ENCODE measurements around the gene CREB3L2.

DNA sequence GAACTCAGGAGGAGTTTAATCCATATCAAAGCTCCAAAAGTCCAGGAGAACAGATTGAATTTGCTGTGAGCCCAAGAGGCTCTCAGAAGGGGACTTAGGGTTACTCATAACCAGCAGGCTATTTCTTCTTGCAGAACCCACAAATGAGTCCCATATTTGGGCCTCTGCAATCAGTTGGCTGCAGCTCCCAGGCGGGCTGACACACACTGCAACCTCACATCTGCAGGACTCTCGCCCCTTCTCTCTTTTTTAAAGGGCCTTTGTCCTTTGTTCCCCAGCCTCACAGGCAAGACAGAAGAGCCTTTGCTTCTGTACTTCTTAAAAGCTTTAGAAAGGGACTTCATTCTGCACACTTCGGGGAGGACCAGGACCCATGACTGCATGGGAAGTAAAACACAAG is 26.7 kb downstream of the CREB3L2 start:
- TF ChIP-seq, protein P1, sequence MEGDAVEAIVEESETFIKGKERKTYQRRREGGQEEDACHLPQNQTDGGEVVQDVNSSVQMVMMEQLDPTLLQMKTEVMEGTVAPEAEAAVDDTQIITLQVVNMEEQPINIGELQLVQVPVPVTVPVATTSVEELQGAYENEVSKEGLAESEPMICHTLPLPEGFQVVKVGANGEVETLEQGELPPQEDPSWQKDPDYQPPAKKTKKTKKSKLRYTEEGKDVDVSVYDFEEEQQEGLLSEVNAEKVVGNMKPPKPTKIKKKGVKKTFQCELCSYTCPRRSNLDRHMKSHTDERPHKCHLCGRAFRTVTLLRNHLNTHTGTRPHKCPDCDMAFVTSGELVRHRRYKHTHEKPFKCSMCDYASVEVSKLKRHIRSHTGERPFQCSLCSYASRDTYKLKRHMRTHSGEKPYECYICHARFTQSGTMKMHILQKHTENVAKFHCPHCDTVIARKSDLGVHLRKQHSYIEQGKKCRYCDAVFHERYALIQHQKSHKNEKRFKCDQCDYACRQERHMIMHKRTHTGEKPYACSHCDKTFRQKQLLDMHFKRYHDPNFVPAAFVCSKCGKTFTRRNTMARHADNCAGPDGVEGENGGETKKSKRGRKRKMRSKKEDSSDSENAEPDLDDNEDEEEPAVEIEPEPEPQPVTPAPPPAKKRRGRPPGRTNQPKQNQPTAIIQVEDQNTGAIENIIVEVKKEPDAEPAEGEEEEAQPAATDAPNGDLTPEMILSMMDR (IDR thresholded peaks at IDR 0.05), result no peak
- no peak for TF ChIP-seq ZFX (IDR thresholded peaks at IDR 0.05; ENCODE audit: borderline replicate concordance)
